Spleen (tissue), 11 donors: Measurements from ENCODE around the gene KIAA0825. TPM values are rescaled to one million over a fixed set of nuclear protein-coding genes. Genes with fewer than 3 reads are reported as not detected.

Source experiments
- DNase-seq: peaks from one replicate; pipeline ENCODE4 v3.0.0-alpha.2; 2020
- H3K27ac ChIP-seq, 8 donors: fragments of 200-600 bp; sonication (generic) in 7 of 8; 1 replicate in 4 of 8; 2 replicates in 4 of 8; pipeline versions ENCODE4 v1.5.0 to v1.8.0; 2016 to 2021; ENCODE audit warnings: inconsistent platforms in 4 of 8, mild to moderate bottlenecking in 4 of 8, moderate library complexity in 1 of 8
- H3K27me3 ChIP-seq, 7 donors: fragments of 200-600 bp; sonication (generic) in 6 of 7; replicated peaks in 1 of 7; 1 replicate in 4 of 7; 2 replicates in 3 of 7; pipeline versions ENCODE4 v1.5.0 to v1.8.0; 2016 to 2021; ENCODE audit warnings: inconsistent platforms in 3 of 7, mild to moderate bottlenecking in 1 of 7
- H3K36me3 ChIP-seq, 6 donors: fragments of 200-600 bp; sonication (generic) in 5 of 6; 1 replicate in 4 of 6; 2 replicates in 2 of 6; pipeline versions ENCODE4 v1.5.0 to v1.8.0; 2016 to 2021; ENCODE audit warnings: inconsistent platforms in 2 of 6
- H3K4me1 ChIP-seq, 6 donors: fragments of 200-600 bp; sonication (generic) in 5 of 6; 1 replicate in 3 of 6; 2 replicates in 3 of 6; pipeline versions ENCODE4 v1.5.0 to v1.8.0; 2016 to 2021; ENCODE audit warnings: inconsistent platforms in 3 of 6
- H3K4me3 ChIP-seq, 8 donors: fragments of 200-600 bp; sonication (generic) in 7 of 8; 1 replicate in 4 of 8; 2 replicates in 4 of 8; pipeline versions ENCODE4 v1.5.0 to v1.8.0; 2016 to 2021; ENCODE audit warnings: inconsistent platforms in 4 of 8, mild to moderate bottlenecking in 4 of 8, moderate library complexity in 2 of 8
- H3K9me3 ChIP-seq, 8 donors: fragments of 200-600 bp; sonication (generic) in 7 of 8; 1 replicate in 4 of 8; 2 replicates in 4 of 8; pipeline versions ENCODE4 v1.5.0 to v1.8.0; 2016 to 2021; ENCODE audit warnings: inconsistent platforms in 4 of 8
- POLR2A ChIP-seq, 3 donors: fragments of 450-650 bp; IDR thresholded peaks; one replicate each; pipeline ENCODE4 v1.5.1; 2017; ENCODE audit warnings: antibody characterized with exemption in 3 of 3, mild to moderate bottlenecking in 1 of 3
- POLR2AphosphoS5 ChIP-seq, 3 donors: sonication (generic); formaldehyde crosslinking; IDR thresholded peaks; one replicate each; pipeline ENCODE4 v1.5.1; 2017; ENCODE audit warnings: antibody characterized with exemption in 3 of 3
- WGBS, 5 donors: extraction: QIAGEN DNeasy Blood & Tissue Kit in 3 of 5; methylation state at CpG; one replicate each; pipeline versions ENCODE4 v1.1.5 to v1.1.7; 2013 to 2018; 5-methylcytosine and 5-hydroxymethylcytosine counted together
- intact Hi-C: fragments of 100-400 bp; cut with DNase I; formaldehyde crosslinking; loops from one replicate; pipeline ENCODE4 v1.15.0; 2023; ENCODE audit warnings: low total_unique reads
- polyA plus RNA-seq, 3 donors: library from polyadenylated mRNA; stranded (reverse); fragments of 200-250 nt; gene quantifications; one replicate each; pipeline ENCODE4 v1.2.1, GENCODE V29; 2013
- total RNA-seq, 7 donors: library from RNA; depleted of rRNA in 3 of 7; stranded (reverse); fragments of >200 nt in 3 of 7; fragmentation: NEBNext Ultra II Directional in 4 of 7; extraction: Animal tissue kit (Norgen Biotek cat#: 25700) in 4 of 7; gene quantifications; one replicate each; pipeline versions ENCODE4 v1.1.0 to v1.2.1, GENCODE V29; 2016 to 2021
- TF ChIP-seq, protein P1 (sequence below), 11 experiments: fragments of 200-600 bp in 7 of 11; fragments of 450-650 bp in 4 of 11; sonication (generic) in 4 of 11; IDR thresholded peaks in 8 of 11; conservative IDR thresholded peaks in 3 of 11; 1 replicate in 7 of 11; 2 replicates in 4 of 11; pipeline versions ENCODE4 v1.4.0 to v1.8.0; 2016 to 2021; ENCODE audit warnings: antibody characterized with exemption in 11 of 11, inconsistent platforms in 4 of 11, mild to moderate bottlenecking in 1 of 11
- donor health status: healthy with polysubstance abuse.
- donor health status: DM: no; HTN: no; CAD: no; lungs with moderate emphysema.
- donor health status: DM: no; HTN: no; CAD: no.
- donor health status: Bipolar disorder and iron deficiency.
- donor health status: healthy.
- donor health status: DM: no; HTN: no; CAD: no.
- donor health status: DM: yes; HTN: yes; CAD: no.

KIAA0825 gene
- total and polyA plus RNA-seq, 10 donors = 0.20 to 13.5 (median 6.0) TPM

DNA sequence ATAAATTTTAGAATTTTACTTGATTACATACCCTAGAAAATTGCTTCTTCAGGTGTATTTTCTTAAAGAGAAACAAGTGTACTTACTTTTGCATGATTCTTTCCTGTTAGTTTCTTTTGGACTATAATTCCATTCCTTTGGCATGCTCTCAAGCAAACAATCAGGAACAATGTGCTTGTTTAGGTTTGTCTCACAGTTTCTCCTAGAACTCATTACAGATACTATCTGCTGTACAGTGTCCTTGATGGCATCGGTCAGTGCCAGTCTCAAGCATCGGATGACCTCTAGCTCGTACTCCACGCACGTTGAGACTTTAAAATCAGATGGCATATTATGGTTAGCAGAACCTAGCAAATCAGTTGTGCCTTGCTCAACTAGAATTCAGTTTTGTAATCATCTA is 214.9 kb downstream of the KIAA0825 start:
- intact Hi-C loops = no loop called here
- 81 to 92% (median 87%) methylated on average over 5 of the region's 5 CpGs for WGBS, 5 donors
- no peak for DNase-seq

DNA sequence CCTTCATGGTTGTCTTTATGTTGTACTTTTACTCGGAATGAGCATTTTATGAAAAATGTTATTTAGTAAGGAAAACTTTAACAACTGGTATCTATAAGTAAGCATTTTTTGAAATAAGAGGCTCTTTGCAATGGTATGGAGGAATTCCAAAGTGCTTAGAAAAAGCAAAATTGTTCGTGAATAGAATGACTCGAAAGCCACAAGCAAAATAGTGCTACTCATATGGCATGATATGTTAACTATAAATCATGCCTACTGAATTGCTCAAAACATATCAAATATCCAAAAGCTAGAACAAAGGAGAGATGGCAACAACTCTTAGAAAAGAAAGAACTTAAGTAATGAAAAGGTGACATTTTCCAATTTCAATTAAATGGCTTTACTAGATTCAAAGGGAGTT is 216.3 kb downstream of the KIAA0825 start:
- DNase-seq = no peak
- 89 to 97% (median 96%) methylated on average over 3 of the region's 3 CpGs for WGBS, 5 donors
- no peak overlapping the region for H3K27ac ChIP-seq
- H3K4me1 ChIP-seq = no peaks in the 10 kb centered on the region
- H3K36me3 ChIP-seq = no peaks in the 10 kb centered on the region
- TF ChIP-seq, protein P1, sequence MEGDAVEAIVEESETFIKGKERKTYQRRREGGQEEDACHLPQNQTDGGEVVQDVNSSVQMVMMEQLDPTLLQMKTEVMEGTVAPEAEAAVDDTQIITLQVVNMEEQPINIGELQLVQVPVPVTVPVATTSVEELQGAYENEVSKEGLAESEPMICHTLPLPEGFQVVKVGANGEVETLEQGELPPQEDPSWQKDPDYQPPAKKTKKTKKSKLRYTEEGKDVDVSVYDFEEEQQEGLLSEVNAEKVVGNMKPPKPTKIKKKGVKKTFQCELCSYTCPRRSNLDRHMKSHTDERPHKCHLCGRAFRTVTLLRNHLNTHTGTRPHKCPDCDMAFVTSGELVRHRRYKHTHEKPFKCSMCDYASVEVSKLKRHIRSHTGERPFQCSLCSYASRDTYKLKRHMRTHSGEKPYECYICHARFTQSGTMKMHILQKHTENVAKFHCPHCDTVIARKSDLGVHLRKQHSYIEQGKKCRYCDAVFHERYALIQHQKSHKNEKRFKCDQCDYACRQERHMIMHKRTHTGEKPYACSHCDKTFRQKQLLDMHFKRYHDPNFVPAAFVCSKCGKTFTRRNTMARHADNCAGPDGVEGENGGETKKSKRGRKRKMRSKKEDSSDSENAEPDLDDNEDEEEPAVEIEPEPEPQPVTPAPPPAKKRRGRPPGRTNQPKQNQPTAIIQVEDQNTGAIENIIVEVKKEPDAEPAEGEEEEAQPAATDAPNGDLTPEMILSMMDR (IDR thresholded peaks at IDR 0.05 in 8 of 11, conservative IDR thresholded peaks at IDR 0.05 in 3 of 11) = no peak
- TF ChIP-seq POLR2A (IDR thresholded peaks at IDR 0.05) (no peak), POLR2AphosphoS5 (IDR thresholded peaks at IDR 0.05) (no peak)
- no peaks in the 10 kb centered on the region for H3K27me3 ChIP-seq
- no peaks in the 10 kb centered on the region for H3K9me3 ChIP-seq
- H3K4me3 ChIP-seq = no peak overlapping the region
- intact Hi-C loops = no loop called here

More for the DNA sequence above, 214.9 kb downstream of the KIAA0825 start:
- TF ChIP-seq, protein P1 (IDR thresholded peaks at IDR 0.05 in 8 of 11, conservative IDR thresholded peaks at IDR 0.05 in 3 of 11) = no peak
- TF ChIP-seq POLR2A (IDR thresholded peaks at IDR 0.05) (no peak), POLR2AphosphoS5 (IDR thresholded peaks at IDR 0.05) (no peak)
- no peaks in the 10 kb centered on the region for H3K36me3 ChIP-seq
- H3K4me3 ChIP-seq = no peak overlapping the region
- no peak overlapping the region for H3K27ac ChIP-seq
- H3K27me3 ChIP-seq = no peaks in the 10 kb centered on the region
- H3K9me3 ChIP-seq = no peaks in the 10 kb centered on the region
- H3K4me1 ChIP-seq = no peaks in the 10 kb centered on the region

DNA sequence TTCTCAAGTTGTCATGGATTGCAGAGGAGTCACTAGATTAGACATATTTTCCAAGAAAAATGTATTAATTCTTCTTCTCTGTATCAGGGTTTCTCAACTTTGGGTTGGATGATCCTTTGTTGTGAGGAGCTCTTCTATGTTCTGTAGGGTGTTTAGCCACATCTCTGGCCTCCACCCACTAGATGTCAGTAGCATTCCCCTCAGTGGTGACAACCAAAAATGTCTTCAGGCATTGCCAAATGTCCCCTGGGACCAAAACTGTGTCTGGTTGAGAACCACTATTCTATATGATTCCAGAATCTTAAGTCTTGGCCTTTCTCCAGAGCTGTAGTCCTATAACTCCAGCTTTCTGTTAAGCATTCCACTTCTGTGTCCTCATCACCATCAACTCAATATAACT is 220.9 kb downstream of the KIAA0825 start:
- DNase-seq = no peak
- Histone ChIP-seq H3K4me1 (no peaks in the 10 kb centered on the region), H3K27ac (no peak overlapping the region), H3K27me3 (no peaks in the 10 kb centered on the region), H3K4me3 (no peak overlapping the region), H3K9me3 (no peaks in the 10 kb centered on the region), H3K36me3 (no peaks in the 10 kb centered on the region)
- TF ChIP-seq POLR2A (IDR thresholded peaks at IDR 0.05) (no peak), POLR2AphosphoS5 (IDR thresholded peaks at IDR 0.05) (no peak)
- TF ChIP-seq, protein P1 (IDR thresholded peaks at IDR 0.05 in 8 of 11, conservative IDR thresholded peaks at IDR 0.05 in 3 of 11) = no peak
- intact Hi-C loops = no loop called here

DNA sequence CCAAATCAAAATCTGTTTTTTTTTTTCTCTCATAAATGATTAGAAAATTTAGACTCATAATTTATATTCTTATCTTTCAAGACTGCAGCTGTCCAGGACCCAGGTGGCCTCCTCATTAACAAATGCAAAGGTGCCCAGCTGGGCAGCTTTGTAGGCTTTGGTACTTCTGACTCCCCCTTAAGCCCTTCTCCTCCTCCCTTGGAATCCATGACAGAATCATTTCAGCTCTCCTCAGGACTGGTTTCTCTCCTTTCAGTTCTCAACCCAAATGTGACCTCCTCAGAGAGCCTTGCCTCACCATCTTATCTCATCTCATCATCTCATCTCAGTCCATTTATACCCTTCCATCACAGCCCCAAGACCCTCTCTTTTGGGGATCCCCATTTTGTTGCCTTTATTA is 221.7 kb downstream of the KIAA0825 start:
- Histone ChIP-seq H3K9me3 (no peaks in the 10 kb centered on the region), H3K4me3 (no peak overlapping the region), H3K27me3 (no peaks in the 10 kb centered on the region), H3K4me1 (no peaks in the 10 kb centered on the region), H3K27ac (no peak overlapping the region), H3K36me3 (no peaks in the 10 kb centered on the region)
- no peak for DNase-seq
- TF ChIP-seq POLR2A (IDR thresholded peaks at IDR 0.05) = no peak
- TF ChIP-seq, protein P1 (IDR thresholded peaks at IDR 0.05 in 8 of 11, conservative IDR thresholded peaks at IDR 0.05 in 3 of 11) = no peak
- no peak for TF ChIP-seq POLR2AphosphoS5 (IDR thresholded peaks at IDR 0.05)
- intact Hi-C loops = no loop called here
